KMS-11 (cell line): ENCODE measurements around the gene TSPEAR.
"Not testable (repeated sequence)": the region's sequence is repeated elsewhere in the genome, so short reads cannot be mapped to it uniquely, and the experiment has no call there.

Source experiments
- H2AFZ ChIP-seq: fragments of 200-600 bp; sonication (generic); 2 replicates; pipeline ENCODE4 v1.6.1; 2016; ENCODE audit warnings: antibody characterized with exemption, mixed run types, low read depth
- H3K27ac ChIP-seq: fragments of 200-600 bp; sonication (generic); 2 replicates; pipeline ENCODE4 v1.6.1; 2016; ENCODE audit warnings: mild to moderate bottlenecking, mixed run types
- H3K27me3 ChIP-seq: fragments of 200-600 bp; sonication (generic); 2 replicates; pipeline ENCODE4 v1.6.1; 2017; ENCODE audit warnings: mild to moderate bottlenecking, low read depth, mixed run types, moderate library complexity; ENCODE audit not compliant: insufficient read depth
- H3K36me3 ChIP-seq: fragments of 200-600 bp; sonication (generic); 2 replicates; pipeline ENCODE4 v1.6.1; 2017; ENCODE audit warnings: mild to moderate bottlenecking, mixed run types; ENCODE audit not compliant: insufficient read depth
- H3K4me1 ChIP-seq: fragments of 200-600 bp; sonication (generic); 2 replicates; pipeline ENCODE4 v1.6.1; 2016; ENCODE audit warnings: mild to moderate bottlenecking, low read depth, mixed run types; ENCODE audit not compliant: poor library complexity, severe bottlenecking
- H3K4me2 ChIP-seq: fragments of 200-600 bp; sonication (generic); 2 replicates; pipeline ENCODE4 v1.7.0; 2016; ENCODE audit warnings: mild to moderate bottlenecking, mixed run types
- H3K4me3 ChIP-seq: fragments of 200-600 bp; sonication (generic); IDR thresholded peaks from 2 replicates; pipeline ENCODE4 v1.6.1; 2017; ENCODE audit warnings: low read depth, low read length, mixed read lengths; ENCODE audit not compliant: insufficient read depth
- H3K79me2 ChIP-seq: fragments of 200-600 bp; sonication (generic); 2 replicates; pipeline ENCODE4 v1.6.1; 2016; ENCODE audit warnings: low read depth, mixed run types; ENCODE audit not compliant: insufficient read depth
- H3K9ac ChIP-seq: fragments of 200-600 bp; sonication (generic); 2 replicates; pipeline ENCODE4 v1.6.1; 2016; ENCODE audit warnings: mild to moderate bottlenecking, mixed run types
- H4K20me1 ChIP-seq: fragments of 200-600 bp; sonication (generic); 2 replicates; pipeline ENCODE4 v1.6.1; 2016; ENCODE audit warnings: mild to moderate bottlenecking, mixed run types; ENCODE audit not compliant: insufficient read depth
- TF ChIP-seq, protein P1 (sequence below): fragments of 200-600 bp; sonication (generic); conservative IDR thresholded peaks from 2 replicates; pipeline ENCODE4 v1.6.1; 2017; ENCODE audit warnings: low read depth, mild to moderate bottlenecking, antibody characterized with exemption, low read length, moderate library complexity, mixed read lengths

Gene TSPEAR

GRCh38 chr21:44564886-44565598, 146.3 kb downstream of the TSPEAR start:
- Histone ChIP-seq H4K20me1 (no peaks in the 10 kb centered on the region), H3K4me2 (no peak overlapping the region), H3K9ac (no peak overlapping the region), H3K27me3 (peaks cover 34% of the 10 kb centered on the region; the same call in 1 of the 2 replicates), H3K79me2 (no peaks in the 10 kb centered on the region), H3K36me3 (no peaks in the 10 kb centered on the region), H3K4me3 (no peak overlapping the region), H3K27ac (no peak overlapping the region), H2AFZ (no peak overlapping the region), H3K4me1 (no peaks in the 10 kb centered on the region)
- TF ChIP-seq, protein P1, sequence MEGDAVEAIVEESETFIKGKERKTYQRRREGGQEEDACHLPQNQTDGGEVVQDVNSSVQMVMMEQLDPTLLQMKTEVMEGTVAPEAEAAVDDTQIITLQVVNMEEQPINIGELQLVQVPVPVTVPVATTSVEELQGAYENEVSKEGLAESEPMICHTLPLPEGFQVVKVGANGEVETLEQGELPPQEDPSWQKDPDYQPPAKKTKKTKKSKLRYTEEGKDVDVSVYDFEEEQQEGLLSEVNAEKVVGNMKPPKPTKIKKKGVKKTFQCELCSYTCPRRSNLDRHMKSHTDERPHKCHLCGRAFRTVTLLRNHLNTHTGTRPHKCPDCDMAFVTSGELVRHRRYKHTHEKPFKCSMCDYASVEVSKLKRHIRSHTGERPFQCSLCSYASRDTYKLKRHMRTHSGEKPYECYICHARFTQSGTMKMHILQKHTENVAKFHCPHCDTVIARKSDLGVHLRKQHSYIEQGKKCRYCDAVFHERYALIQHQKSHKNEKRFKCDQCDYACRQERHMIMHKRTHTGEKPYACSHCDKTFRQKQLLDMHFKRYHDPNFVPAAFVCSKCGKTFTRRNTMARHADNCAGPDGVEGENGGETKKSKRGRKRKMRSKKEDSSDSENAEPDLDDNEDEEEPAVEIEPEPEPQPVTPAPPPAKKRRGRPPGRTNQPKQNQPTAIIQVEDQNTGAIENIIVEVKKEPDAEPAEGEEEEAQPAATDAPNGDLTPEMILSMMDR = no peak

GRCh38 chr21:44564099-44564498, 147.3 kb downstream of the TSPEAR start:
- Histone ChIP-seq H3K27ac (no peak overlapping the region), H3K4me3 (no peak overlapping the region), H3K4me1 (no peaks in the 10 kb centered on the region), H3K36me3 (no peaks in the 10 kb centered on the region), H3K9ac (no peak overlapping the region), H4K20me1 (no peaks in the 10 kb centered on the region), H3K79me2 (no peaks in the 10 kb centered on the region), H3K4me2 (no peak overlapping the region), H2AFZ (no peak overlapping the region), H3K27me3 (peaks cover 32% of the 10 kb centered on the region; the same call in 1 of the 2 replicates)
- TF ChIP-seq, protein P1 = no peak

- Histone ChIP-seq H3K9ac (no peak within 1 kb of the TSS), H3K4me2 (no peak within 1 kb of the TSS), H3K4me3 (no peak within 1 kb of the TSS), H3K4me1 (no peaks in the 10 kb centered on the region), H4K20me1 (no peaks in the 10 kb centered on the region), H3K79me2 (no peaks in the 10 kb centered on the region), H2AFZ (no peak within 1 kb of the TSS), H3K27me3 (peaks cover 55% of the 10 kb centered on the region), H3K36me3 (no peaks in the 10 kb centered on the region), H3K27ac (no peak within 1 kb of the TSS)
- TF ChIP-seq, protein P1 = no peak
These were observed 152.7 kb downstream of the TSPEAR start, which contains the start of gene KRTAP10-3 for GRCh38 chr21:44558695-44559094. KRTAP10-3 (minus strand) TSS chr21:44558795; CDS start chr21:44558715, 80 bp downstream.

- not testable (repeated sequence) for H2AFZ ChIP-seq
These were observed 153.1 kb downstream of the TSPEAR start for GRCh38 chr21:44558329-44558675.

More at GRCh38 chr21:44558329-44558675, 153.1 kb downstream of the TSPEAR start:
- H4K20me1 ChIP-seq, H3K4me1 ChIP-seq, H3K4me2 ChIP-seq, H3K27ac ChIP-seq, H3K4me3 ChIP-seq, H3K79me2 ChIP-seq, H3K36me3 ChIP-seq, H3K9ac ChIP-seq: not testable (repeated sequence)
- H3K27me3 ChIP-seq = peaks cover 59% of the 10 kb centered on the region
